Stimulated activated CD4-positive, alpha-beta T cell treated with anti-CD3 and anti-CD28 coated beads, Interleukin-1b, Interleukin-23, amount 100 ng/mL, for 4 hours (primary cell): ENCODE measurements around the gene METTL8.

ENCODE experiments used
- DNase-seq, 2 donors: peaks; one replicate each; pipeline ENCODE4 v3.0.0-alpha.2; 2020; ENCODE audit warnings: low read depth in 2 of 2

Gene METTL8

GRCh38 chr2:171433763-171434012, at the start of gene METTL8:
Gene METTL8, minus strand, starts transcription at chr2:171433990. Its CDS starts 41,805 bp downstream, at chr2:171392185.
- DNase-seq, result no peak

- no peak for DNase-seq
Observed at GRCh38 chr2:171482877-171483276, 49.1 kb upstream of the METTL8 start.

- no peak for DNase-seq
Observed at GRCh38 chr2:171482308-171482707, 48.5 kb upstream of the METTL8 start.

- no peak for DNase-seq
Observed at GRCh38 chr2:171480908-171481307, 47.1 kb upstream of the METTL8 start.

GRCh38 chr2:171479154-171479814, 45.5 kb upstream of the METTL8 start:
- no peak for DNase-seq

- DNase-seq, result no peak
Observed at GRCh38 chr2:171478345-171478744, 44.6 kb upstream of the METTL8 start.

- DNase-seq, result no peak
Observed at GRCh38 chr2:171475979-171476378, 42.2 kb upstream of the METTL8 start.

- no peak for DNase-seq
Observed at GRCh38 chr2:171470129-171470528, 36.3 kb upstream of the METTL8 start.

- DNase-seq, result no peak
Observed at GRCh38 chr2:171469176-171469575, 35.4 kb upstream of the METTL8 start.

- DNase-seq, result no peak
Observed at GRCh38 chr2:171460537-171460936, 26.7 kb upstream of the METTL8 start.

- no peak for DNase-seq
Observed at GRCh38 chr2:171459498-171459897, 25.7 kb upstream of the METTL8 start.

GRCh38 chr2:171452773-171453172, 19.0 kb upstream of the METTL8 start:
- no peak for DNase-seq

- DNase-seq, result no peak
Observed at GRCh38 chr2:171451074-171451473, 17.3 kb upstream of the METTL8 start.

GRCh38 chr2:171447675-171448074, 13.9 kb upstream of the METTL8 start:
- no peak for DNase-seq

- no peak for DNase-seq
Observed at GRCh38 chr2:171441470-171441869, 7.7 kb upstream of the METTL8 start.

GRCh38 chr2:171436307-171436706, 2.5 kb upstream of the METTL8 start:
- DNase-seq, result no peak

- peak; percentile 87 to 88 for DNase-seq
Observed at GRCh38 chr2:171434013-171434989, 511 bp upstream of the METTL8 start, which contains the start of gene DCAF17. Gene DCAF17, plus strand, starts transcription at chr2:171434226. Its CDS starts 352 bp downstream, at chr2:171434578.

GRCh38 chr2:171432969-171433762, 624 bp downstream of the METTL8 start:
- DNase-seq, result peak; percentile 23

- no peak for DNase-seq
Observed at GRCh38 chr2:171432206-171432968, 1.4 kb downstream of the METTL8 start.

- no peak for DNase-seq
Observed at GRCh38 chr2:171431677-171432167, 2.1 kb downstream of the METTL8 start.
